HG03139 (cell line): ENCODE results near the gene DIAPH1.
A peak's percentile ranks its signal among the peaks of the same experiment; 100 is the strongest.

Experiments
- ATAC-seq: cut with Tn5 transposase; IDR thresholded peaks from one replicate; pipeline ENCODE4 v1.9.1; 2021; ENCODE audit not compliant: unreplicated experiment

DIAPH1 gene

GRCh38 chr5:141508440-141508797 is 110.4 kb downstream of the DIAPH1 start:
- ATAC-seq, result no peak

DNA sequence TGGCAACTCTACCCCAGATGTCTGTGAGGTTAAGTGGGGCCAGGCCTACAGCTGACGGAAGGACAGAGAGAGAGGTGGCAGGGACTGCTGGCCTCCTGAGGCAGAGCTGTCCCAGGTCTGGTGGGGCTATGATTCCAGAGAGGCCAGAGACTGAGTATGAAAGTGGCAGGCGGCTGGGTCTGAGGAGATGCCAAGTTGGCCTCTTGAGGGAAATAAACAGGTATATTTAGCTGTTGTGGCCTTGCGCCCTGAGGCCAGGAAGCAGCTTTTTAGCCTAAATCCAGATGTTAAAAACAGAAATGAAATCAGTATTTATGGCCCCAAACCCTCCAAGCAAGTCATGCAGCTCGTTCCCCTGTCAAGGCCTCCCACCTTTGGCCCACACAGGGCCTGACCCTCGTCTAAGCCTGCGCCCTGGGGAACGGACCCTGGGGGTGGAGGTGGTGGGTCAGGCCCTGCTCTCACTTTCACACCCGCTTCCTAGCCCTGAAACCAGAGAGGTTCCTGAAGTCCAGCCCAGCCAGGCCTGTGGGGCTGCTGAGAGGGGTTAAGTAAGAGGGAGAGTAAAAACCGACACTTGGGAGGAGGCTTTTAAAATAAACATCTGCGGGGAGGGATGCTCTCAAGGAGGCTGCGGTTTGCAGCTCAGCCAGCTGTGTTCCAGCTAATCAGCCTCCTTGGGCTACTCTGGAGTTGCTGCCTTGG is 111.3 kb downstream of the DIAPH1 start:
- ATAC-seq, result peak; percentile 32

GRCh38 chr5:141506381-141507155 is 112.2 kb downstream of the DIAPH1 start:
- no peak for ATAC-seq

DNA sequence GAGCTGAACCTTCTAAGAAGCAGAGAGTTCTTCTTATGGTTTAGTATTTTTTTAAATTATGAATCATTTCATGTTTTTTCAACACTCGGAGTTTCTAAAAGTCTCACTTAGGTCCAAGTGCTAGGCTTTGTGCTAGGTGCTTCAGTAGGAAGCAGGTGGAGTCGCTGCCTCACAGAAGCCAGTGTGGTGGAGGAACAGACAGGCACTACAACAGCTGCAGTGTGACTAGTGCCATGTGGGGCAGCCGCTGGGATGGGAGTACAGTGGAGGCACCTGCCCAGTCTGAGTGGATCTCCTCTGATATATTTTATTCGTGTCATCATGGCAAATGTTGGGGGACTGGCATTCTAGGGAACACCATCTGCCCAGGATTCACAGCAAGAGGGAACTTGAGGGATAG is 114.6 kb downstream of the DIAPH1 start:
- no peak for ATAC-seq

GRCh38 chr5:141503681-141504080 is 115.1 kb downstream of the DIAPH1 start:
- no peak for ATAC-seq

DNA sequence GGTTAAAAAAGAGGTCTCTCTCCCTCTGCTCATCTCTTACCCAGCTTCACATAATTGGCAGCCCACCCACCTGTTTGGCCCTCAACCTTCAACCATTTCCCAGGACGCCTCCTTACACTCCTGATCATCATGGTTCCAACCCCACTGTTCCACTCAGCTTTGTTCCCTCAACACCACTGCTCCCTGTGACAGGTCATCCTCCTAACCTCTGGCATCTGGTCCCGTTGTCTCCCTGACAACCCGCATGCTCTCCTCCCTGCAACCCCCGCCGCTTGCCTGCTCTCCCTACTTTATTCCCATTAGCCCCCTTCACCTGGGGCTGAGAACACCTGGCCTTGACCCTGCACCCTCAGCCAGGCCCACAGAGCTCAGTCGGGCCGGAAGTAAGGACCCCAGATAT is 117.0 kb downstream of the DIAPH1 start:
- ATAC-seq, result no peak

GRCh38 chr5:141496038-141496437 is 122.8 kb downstream of the DIAPH1 start:
- ATAC-seq, result no peak

- ATAC-seq, result no peak
Observed at GRCh38 chr5:141495453-141495811, 123.4 kb downstream of the DIAPH1 start.

- ATAC-seq, result no peak
Observed at GRCh38 chr5:141494761-141495452, 123.9 kb downstream of the DIAPH1 start.

DNA sequence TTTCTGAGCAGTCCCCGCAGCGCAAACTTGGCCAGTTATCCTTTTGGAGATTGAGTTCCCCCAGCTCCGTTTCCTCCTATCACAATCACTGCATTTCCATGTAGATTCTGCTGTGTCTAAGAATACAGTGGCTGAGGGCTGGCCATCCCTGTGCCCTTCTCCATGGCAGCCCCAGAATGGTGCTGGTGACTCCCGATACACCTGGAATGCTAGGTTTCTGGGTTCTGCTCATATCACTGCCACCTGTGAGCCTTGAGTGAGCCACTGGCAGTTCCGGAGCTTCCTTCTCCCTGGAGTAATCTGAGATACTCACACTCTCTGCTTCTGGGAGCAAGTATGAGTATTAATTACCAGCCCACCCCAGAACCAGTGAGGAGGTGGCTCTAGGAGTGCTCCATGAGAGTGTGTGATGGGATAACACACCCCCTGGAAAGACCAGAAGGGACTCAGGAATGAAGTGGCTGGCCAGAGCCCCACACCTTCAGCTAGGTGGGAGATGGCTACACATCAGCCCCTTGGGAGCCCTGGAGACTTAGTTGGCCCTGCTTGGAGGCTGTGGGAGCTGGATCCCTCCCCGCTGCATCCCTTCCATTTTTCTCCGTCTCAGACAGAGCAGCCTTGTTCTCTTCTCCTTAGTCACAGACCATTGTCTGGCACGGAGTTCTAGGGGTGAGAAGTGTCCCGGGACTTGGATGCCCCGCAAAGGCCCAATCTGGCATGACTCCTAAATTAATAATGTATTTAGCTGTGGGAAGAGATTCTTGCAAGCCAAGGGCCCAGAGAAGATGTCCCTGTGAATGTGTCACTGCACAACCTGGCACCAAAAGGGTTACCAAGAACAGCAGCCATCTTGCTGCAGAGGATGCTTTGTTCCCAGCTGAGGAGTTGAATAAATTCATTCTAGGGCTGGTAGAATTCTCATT is 125.0 kb downstream of the DIAPH1 start:
- ATAC-seq, result no peak

- no peak for ATAC-seq
Observed at GRCh38 chr5:141492168-141492885, 126.5 kb downstream of the DIAPH1 start.

- ATAC-seq, result no peak
Observed at GRCh38 chr5:141491323-141492167, 127.3 kb downstream of the DIAPH1 start.

DNA sequence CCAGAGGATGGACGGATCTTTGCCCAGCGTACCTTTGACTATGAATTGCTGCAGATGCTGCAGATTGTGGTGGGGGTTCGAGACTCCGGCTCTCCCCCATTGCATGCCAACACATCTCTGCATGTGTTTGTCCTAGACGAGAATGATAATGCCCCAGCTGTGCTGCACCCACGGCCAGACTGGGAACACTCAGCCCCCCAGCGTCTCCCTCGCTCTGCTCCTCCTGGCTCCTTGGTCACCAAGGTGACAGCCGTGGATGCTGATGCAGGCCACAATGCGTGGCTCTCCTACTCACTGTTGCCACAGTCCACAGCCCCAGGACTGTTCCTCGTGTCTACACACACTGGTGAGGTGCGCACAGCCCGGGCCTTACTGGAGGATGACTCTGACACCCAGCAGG is 128.0 kb downstream of the DIAPH1 start:
- ATAC-seq, result no peak

GRCh38 chr5:141490271-141490670 is 128.5 kb downstream of the DIAPH1 start:
- no peak for ATAC-seq

DNA sequence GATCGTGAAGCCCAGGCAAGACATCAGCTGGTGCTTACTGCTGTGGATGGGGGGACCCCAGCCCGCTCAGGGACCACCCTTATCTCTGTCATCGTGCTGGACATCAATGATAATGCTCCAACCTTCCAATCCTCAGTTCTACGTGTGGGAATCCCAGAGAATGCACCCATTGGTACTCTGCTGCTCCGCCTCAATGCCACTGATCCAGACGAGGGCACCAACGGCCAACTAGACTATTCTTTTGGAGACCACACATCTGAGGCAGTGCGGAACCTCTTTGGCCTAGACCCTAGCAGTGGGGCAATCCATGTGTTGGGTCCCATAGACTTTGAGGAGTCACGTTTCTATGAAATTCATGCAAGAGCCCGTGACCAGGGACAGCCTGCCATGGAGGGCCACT is 129.0 kb downstream of the DIAPH1 start:
- no peak for ATAC-seq

GRCh38 chr5:141488591-141489561 is 129.9 kb downstream of the DIAPH1 start, which contains the start of gene PCDHGC5:
Gene PCDHGC5 (plus strand): TSS chr5:141489081. CDS start chr5:141489241, 160 bp downstream.
- ATAC-seq, result no peak

DNA sequence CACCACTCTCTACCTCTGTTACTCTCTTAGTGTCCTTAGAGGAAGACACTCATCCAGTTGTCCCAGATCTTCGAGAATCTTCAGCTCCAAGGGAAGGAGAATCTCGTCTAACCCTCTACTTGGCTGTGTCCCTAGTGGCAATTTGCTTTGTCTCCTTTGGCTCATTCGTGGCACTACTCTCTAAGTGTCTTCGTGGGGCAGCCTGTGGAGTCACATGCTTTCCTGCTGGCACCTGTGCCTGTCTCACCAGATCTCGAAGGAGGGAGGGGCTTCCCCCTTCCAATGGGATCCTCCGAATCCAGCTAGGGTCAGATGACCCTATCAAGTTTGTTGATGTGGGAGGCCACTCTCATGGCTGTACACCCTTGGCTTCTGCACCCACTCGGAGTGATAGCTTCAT is 131.7 kb downstream of the DIAPH1 start:
- ATAC-seq, result no peak

- no peak for ATAC-seq
Observed at GRCh38 chr5:141486091-141486490, 132.7 kb downstream of the DIAPH1 start.
